UCSD-AML1 (cell line): Measurements from ENCODE around the gene GRAP2.
"Not testable (repeated sequence)": the region's sequence is repeated elsewhere in the genome, so short reads cannot be mapped to it uniquely, and the experiment has no call there.

ENCODE experiments used
- DNase-seq: peaks from one replicate; lab custom pipeline; 2025; ENCODE audit not compliant: unreplicated experiment; lab: John Stamatoyannopoulos, UW

Gene GRAP2

DNA sequence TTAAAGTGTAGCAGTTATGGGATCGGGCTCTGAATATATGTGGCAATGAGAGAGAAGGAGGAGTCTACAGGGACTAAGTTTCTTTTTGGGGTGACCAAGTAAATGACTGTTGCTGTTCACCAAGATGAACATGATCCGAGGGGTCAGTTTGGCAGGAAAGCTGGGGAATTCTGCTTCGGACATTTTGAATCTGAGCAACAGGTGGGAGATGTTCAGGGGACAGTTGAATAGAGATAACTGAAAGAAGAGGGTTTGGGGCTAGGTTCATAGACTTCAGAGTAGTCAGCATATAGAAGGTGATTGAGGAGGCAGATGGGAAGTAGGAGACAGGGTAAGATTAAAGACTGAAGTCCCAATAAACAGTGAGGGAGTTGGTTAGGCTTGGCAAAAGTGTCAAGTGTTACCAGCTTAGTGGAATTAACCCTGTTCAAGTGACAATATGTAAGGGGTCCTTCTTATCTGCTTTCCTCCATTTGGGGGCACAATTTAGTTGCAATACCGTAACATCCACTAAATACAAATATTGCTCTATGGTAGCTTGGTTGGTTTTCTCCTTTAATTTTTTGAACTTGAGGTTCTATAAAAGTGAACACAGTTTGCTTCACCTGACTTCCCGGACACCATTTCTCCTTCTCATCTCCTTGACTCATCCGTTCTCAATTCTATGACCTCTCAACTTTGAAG lies 4.4 kb upstream of the GRAP2 start:
- DNase-seq = no peak

DNA sequence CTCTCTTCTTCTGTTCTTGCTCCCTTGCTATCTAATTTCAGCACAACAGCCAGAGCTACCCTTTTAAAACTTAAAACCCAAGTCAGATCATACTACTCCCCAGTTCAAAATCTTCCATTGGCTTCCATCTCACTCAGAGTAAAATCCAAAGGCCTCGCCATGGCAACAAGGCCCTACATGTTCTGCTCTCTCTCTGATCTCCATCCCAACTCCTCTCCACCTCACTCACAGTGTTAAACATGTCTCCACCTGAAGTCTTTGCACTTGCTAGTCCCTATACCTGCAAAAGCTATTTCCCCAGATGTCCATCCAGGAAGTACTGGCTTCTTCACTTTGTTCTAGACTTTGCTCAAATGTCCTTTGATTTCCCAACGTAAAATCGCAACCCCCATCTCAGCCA lies 3.0 kb upstream of the GRAP2 start:
- DNase-seq = no peak

GRCh38 chr22:39898997-39899396 lies 1.9 kb upstream of the GRAP2 start:
- DNase-seq = no peak

DNA sequence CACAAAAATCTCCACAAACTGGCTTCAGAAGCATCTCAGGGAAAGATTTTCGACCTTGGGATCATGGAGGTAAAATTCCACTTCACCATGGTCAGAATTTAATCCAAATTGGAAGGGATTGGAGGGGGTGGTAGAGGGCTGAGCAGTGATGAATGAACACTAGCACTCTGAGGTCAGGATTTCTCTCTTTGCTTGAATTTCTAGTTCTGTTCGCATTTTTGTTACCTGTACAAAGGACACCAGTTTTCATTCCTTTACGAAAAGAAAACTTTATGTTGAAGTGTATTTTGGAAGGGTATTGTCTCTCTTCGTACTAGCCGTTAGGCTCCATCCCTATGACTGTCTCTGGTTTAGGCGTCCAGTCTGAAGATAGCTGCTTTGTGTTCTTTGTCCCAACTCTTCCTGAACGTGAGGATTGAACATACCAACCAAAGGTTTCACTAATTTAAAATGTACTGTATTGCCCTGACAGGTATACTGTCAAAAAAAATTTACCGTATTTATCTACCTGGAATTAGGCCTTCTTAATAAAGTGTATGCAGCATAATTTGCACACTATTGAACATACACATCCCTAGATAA lies 772 bp downstream of the GRAP2 start:
- no peak for DNase-seq

DNA sequence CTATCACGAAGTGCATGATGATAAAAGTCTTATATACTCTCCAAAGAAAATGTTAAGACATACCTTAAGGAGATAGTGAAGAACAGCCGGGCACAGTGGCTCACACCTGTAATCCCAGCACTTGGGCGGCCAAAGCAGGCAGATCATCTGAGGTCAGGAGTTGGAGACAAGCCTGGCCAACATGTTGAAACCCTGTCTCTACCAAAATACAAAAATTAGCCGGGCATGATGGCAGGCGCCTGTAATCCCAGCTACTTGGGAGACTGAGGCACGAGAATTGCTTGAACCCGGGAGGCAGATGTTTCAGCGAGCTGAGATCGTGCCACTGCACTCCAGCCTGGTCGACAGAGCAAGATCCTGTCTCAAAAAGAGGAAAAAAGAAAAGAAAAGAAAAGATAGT lies 3.1 kb downstream of the GRAP2 start:
- not testable (repeated sequence) for DNase-seq

GRCh38 chr22:39904862-39905261 lies 4.0 kb downstream of the GRAP2 start:
- DNase-seq = no peak

GRCh38 chr22:39905687-39906086 lies 4.8 kb downstream of the GRAP2 start:
- DNase-seq = no peak

DNA sequence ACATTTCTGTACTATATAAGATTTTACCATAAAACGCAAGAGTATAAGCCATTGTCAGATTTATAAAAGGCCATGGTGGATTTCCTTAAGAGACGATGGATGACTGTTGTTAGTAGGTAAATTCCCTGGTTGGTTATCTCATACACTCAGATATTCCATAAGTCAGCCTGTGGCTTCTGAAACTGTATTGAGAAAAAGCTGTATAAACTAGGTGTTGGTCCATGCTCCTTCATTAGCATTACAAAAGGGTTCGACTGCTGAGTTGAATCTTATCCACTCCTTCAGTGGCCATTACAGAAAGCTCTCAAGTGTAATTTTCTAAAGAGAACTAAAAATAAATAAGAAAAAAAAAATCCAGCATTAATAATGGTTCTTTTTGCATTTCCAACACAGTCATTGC lies 5.3 kb downstream of the GRAP2 start:
- DNase-seq = no peak

DNA sequence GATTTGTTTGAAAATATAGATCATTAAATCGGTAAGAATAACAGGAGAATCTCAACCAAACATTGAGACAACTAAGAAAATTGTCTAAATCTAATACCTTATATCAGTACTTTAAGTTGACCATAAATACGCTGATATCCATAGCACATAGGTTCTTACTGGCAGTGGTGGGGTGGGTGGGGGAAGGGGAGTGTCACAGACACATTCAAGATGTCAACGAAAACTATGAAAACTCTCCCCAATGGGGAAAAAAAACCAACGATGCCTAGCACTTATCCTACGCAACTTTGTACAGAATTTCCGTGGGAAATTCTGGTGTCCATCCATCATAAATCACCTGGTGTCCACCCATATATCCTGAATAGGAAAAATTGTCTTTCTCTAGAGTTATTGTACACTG lies 6.2 kb downstream of the GRAP2 start:
- no peak for DNase-seq

DNA sequence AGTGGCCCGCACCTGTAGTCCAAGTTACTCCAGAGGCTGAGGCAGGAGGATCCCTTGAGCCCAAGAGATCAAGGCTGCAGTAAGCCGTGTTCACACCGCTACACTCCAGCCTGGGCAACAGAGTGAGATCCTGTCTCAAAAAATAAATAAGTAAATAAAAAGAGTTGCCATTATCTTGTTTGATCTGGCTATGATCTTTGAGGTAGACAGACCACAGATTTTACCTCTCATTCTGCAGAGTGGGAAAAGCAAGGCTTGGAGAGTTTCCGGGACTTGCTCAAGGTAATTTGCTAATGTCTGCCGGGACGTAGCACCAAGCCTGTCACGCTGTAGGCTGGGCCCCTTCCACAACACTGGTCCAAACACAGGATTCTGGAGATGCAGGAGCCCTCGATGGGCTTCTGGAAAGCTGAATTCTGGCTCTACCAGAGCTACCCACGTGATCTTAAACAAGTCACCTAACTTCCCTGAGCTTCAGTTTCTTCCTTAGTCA lies 6.8 kb downstream of the GRAP2 start:
- no peak for DNase-seq

DNA sequence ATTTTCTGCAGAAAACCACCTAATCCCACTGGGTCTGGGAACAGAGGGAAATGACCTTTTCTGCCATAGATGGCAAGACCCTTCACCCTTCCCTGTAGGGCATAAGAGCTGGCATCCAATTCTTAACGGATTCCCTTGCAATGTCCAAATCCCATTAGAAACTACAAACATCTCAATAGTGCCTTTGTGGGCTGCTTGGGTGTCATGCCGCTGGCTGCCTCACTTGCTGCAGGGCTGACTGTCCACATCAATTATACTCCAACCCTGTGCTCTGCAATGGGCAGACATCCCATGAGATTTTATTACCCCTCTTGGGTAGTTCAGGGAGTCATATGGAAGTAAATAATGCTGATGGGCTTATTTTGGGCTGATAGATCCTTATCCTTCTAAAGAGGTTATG lies 7.3 kb downstream of the GRAP2 start:
- no peak for DNase-seq

GRCh38 chr22:39908737-39909136 lies 7.9 kb downstream of the GRAP2 start:
- DNase-seq = no peak

DNA sequence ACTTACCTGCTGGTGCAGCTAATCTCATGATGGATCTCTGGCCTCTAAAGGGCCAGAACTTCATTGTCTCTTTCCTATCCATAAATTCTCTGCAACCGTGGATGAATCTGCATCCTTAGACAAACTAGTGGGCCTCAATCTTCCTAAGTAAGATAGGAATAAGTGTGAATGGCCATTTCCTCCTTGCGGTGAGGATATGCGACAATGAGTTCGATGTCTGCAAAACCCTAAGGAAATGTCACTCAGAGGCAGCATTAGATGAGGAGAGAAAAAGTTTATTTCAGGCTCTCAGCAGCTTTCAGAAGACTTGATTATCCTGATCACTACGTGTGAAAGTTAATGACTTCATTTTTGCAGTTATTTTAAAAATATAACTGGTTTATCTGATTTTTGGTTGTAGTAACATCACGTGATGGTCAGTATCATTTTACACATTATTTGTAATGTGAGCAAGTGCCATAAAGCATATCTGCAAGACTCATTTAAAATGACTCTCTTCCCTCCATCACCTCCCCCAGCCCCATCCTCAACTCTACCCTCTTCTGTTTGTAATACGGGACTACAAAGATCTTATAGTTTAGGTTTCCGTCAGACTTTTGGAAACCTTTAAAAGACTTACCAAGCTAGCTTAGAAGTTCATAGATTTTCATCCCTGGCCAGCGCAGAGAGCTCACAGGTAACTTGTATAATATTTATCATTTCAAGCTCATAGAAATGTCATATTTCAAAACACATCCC lies 10.2 kb downstream of the GRAP2 start:
- DNase-seq = no peak

DNA sequence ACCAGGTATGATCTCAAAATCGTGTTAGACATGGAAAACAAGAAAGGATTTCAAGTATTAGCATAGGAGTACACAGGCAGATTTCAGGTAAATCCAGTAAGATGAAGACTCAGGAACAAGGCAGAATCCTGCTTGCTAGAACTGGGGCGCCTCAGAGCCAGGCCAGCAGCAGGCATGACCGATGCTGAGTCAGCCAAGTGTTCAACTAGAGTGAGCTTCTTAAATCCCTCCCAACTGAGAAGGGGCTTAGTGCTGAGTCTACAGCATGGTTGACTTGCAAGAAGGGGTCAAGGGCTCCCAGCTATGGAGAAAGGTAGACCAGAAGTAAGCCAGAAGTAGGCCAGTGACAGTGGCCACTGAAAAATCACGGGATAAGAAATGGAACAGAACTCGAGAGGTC lies 12.4 kb downstream of the GRAP2 start:
- DNase-seq = no peak

DNA sequence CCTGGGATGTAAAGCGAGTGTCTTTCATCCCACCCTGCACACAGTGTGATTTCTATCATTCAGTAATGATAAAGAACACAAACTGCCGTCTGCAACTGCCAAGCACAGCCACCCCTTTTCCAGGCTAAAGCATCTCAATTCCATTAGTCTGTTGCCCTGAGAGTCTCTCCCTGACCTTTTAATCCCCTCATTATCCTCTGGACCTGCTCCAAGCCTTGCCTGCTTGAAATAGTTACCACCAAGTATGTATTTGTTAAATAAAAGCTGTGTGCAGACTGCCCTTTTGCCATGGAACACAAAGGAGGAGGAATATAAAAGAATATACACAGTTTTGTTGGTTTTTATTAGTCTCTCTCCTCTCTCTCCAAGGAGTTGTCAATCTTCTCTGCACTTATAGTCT lies 13.0 kb downstream of the GRAP2 start:
- no peak for DNase-seq

GRCh38 chr22:39914584-39914983 lies 13.7 kb downstream of the GRAP2 start:
- DNase-seq = no peak

GRCh38 chr22:39915295-39915726 lies 14.4 kb downstream of the GRAP2 start:
- DNase-seq = no peak

- DNase-seq = no peak
Measured at GRCh38 chr22:39916496-39916895, 15.6 kb downstream of the GRAP2 start.

DNA sequence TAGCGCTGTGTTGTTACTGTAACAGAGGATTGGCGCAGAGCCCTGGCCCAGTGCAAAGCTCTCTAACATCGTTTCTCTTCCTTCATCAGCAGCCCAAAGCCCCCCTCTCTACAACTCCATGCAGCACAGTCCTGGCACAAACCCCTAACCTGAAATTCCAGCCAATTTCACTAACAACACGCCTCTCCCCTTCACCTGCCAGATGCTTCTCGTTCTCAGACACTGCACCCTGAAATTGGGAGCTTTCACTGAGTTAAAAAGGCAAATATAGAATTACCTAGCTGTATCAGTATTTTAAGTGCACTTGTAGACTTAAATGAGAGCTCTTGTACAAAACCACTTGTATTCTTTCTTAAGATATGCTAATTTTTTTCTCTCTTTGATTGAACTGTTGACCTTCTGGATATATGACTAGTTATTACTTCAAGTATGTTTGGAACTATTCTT lies 16.3 kb downstream of the GRAP2 start:
- no peak for DNase-seq

- no peak for DNase-seq
Measured at GRCh38 chr22:39917776-39918495, 17.1 kb downstream of the GRAP2 start.

- no peak for DNase-seq
Measured at GRCh38 chr22:39920134-39920743, 19.4 kb downstream of the GRAP2 start.
